GM18907 (cell line): ENCODE measurements around the gene CIAO3.
A peak's percentile ranks its signal among the peaks of the same experiment; 100 is the strongest.
"Not testable (repeated sequence)": the region's sequence is repeated elsewhere in the genome, so short reads cannot be mapped to it uniquely, and the experiment has no call there.

Experiments used
- ATAC-seq: cut with Tn5 transposase; IDR thresholded peaks from one replicate; pipeline ENCODE4 v1.9.1; 2021; ENCODE audit warnings: mild to moderate bottlenecking, moderate library complexity; ENCODE audit not compliant: unreplicated experiment

CIAO3 gene

GRCh38 chr16:760545-761343 lies 19.9 kb upstream of the CIAO3 start, which contains the start of gene MSLN:
MSLN (plus strand) TSS chr16:760734; CDS start chr16:762681, 1,947 bp downstream.
- ATAC-seq: no peak

- ATAC-seq: no peak
These were observed 19.3 kb upstream of the CIAO3 start for GRCh38 chr16:760065-760464.

DNA sequence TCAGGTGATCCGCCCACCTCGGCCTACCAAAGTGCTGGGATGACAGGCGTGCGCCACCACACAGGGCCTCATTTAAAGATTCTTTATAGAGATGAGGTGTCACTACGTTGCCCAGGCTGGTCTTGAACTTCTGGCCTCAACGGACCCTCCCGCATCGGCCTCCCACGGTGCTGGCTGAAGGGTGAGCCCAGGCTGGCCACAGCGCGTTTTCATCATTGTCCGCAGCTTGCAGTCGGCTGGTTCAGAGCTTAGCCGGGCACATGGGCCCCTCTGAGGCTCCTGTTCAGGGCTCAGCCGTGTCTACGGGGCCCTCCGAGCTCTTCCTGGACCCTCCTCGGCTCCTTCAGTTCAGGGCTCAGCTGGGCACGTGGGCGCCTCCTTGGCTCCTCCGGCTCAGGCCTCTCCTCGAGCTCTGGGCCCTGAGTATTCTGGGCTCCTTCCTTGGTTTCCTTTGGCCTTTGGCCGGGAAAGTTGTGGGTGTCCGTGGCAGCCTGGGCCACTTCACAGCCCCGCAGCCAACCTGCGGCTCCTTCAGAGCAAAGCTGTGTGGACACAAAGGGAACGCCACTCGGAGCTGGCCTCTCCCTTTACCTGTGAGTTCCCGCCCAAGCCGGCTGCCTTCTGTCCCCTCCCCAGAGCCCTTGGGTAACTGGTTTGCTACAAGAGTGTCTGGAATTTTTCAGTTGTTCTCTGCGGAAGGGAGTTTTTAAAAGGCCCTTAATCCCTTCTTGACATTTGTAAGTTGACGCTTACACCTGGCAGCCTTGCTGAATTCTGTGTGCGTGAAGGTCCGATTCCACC lies 18.5 kb upstream of the CIAO3 start:
- ATAC-seq: no peak

- no peak for ATAC-seq
These were observed 15.6 kb upstream of the CIAO3 start for GRCh38 chr16:756428-756827.

GRCh38 chr16:754656-755055 lies 13.9 kb upstream of the CIAO3 start:
- ATAC-seq: no peak

- ATAC-seq: not testable (repeated sequence)
These were observed 13.4 kb upstream of the CIAO3 start for GRCh38 chr16:754121-754607.

DNA sequence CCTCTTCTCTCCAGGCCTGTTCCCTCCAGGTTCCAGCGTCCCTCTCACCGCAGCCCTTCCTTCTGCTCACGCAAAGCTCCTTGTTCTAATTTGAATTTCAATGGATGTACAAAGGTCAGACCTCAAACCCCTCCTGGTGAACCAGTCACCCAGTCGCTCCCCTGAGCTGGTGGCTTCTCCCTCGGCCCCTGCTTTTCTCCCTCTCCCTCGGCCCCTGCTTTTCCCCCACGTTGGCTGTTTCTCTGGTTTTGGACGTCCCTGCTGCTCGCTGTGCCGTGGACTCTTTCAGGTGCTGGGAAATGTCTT lies 11.2 kb upstream of the CIAO3 start:
- no peak for ATAC-seq

DNA sequence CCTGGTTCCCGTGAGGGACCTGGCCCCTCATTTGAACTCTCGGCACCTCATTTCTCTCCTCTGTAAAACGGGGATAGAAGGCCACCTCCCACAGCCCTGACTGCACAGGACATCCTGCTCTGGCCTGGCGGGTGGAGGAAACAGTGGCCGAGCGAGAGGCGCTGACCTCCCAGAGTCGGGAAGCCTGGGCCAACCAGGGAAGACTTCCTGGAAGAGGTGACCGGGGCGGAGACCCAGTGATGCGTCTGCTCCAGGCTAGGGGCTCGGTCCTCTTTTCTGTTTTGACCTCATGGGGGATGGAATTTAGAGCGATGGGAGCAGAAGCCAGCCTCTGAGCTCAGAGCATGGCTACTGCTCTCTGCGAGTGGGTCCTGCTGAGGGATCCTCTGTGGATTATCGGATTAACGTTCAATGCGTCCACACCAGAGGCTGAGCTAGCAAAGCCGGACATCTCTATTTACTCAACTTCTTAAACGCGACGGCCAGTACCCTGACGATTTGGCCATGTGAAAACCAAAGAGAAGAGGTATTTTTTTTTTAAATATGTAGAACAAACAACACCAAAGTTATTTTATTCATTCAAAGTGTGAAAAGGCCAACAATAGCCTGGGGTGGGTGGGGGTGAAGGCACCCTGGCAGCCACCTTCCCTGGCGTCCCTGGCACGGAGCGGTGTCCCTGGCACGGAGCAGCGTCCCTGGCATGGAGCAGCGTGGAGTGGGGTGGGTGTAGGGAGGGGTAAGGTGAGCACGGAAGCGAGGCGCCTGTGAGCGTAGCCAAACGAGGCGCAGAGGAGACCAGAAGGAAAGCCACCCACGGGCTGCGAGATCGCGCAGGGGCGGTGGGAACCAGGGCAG lies 10.6 kb upstream of the CIAO3 start:
- ATAC-seq: no peak

DNA sequence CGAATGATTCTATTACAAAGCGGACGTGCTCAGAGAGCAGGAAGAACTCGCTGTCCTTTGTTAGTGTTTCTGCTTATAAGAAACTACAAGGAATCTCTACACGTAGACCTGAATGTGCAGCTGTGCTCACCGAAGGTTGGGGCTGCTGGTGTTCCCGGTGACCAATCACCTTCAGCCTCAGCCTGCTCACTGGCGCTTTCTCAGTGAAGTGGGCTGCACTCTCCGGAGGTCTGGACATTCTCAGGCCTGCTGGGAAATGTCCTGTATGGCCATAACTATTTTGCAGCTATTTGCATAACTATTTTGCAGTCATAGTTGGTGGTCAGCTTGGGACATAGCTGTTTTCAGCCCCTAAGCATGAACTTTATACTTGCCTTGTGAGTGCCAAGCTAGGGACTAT lies 9.7 kb upstream of the CIAO3 start:
- no peak for ATAC-seq

GRCh38 chr16:749010-749409 lies 8.2 kb upstream of the CIAO3 start:
- no peak for ATAC-seq

- ATAC-seq: no peak
These were observed 7.4 kb upstream of the CIAO3 start for GRCh38 chr16:747978-748746.

DNA sequence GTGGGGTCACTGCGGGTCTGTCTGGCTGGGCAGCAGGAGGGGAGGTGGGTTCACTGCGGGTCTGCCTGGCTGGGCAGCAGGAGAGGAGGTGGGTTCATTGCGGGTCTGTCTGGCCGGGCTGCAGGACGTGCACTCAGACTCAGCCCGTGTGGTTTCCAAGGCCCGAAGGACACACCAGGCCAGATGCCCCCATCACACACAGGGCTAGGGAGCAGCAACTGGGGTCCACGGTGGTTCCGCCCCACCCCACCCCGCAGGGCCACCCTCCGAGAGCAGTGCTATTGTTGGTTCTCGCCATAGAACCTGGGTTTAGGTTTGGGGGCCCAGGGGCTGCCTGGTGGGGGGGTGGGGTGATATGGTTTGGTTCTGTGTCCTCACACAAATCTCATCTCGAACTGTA lies 5.8 kb upstream of the CIAO3 start:
- no peak for ATAC-seq

DNA sequence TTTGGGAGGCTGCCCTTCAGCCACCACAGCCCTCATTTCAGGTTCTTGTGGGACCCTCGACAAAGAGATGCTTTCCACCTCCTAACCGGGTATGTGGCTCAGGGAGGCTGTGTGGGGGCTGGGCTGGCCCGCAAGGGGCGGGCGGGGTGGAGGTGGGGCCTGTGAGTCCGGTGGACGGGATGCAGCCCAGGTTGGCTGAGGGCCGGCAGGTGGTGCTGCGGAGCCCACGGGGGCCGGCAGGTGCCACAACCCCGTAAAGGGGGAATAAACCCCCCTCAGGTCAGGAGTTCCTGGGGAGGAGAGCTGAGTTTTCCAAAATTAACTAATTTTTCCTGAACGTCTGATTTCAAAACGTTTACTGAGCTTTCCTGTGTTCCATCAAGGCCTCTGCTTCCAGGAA lies 4.9 kb upstream of the CIAO3 start:
- no peak for ATAC-seq

DNA sequence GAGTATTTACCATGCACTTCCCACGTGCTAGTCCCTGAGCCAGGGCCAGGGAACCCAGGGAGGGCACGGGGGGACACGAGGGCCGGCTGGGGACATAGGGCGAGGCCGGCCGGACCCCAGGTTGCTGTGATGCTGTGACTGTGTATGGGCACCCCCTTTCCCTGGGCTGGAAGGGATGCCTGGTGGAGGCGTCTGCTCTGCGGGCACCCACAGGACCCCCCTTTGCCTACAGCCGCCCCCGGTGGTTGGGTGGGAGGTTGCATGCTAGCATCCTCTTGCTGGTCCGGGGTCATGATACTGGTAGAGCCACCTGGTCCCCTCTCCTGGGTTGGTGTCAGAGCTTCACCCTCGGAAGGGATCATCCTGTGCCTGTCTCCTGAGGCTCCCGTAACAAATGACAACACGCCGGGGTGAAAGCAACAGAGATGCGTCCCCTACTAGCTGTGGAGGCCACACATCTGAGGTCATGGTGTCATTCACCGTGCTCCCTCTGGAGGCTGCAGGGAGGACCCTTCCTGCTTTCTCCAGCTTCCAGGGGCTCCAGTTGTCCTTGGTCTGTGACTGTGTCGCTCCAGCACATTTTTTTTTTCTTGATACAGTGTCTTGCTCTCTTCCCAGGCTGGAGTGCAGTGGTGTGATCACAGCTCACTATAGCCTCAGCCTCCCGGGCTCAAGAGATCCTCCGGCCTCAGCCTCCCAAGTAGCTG lies 3.1 kb upstream of the CIAO3 start:
- no peak for ATAC-seq

DNA sequence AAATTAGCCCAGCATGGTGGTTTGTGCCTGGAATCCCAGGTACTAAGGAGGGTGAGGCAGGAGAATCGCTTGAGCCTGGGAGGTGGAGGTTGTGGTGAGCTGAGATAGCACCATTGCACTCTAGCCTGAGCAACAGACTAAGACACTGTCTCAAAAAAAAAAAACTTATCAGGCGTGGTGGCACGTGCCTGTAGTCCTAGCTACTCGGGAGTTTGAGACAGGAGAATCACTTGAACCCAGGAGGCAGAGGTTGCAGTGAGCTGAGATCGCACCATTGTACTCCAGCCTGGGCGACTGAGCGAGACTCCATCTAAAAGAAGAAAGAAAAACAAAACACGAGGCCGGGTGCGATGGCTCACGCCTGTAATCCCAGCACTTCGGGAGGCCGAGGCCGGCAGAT lies 2.1 kb upstream of the CIAO3 start:
- ATAC-seq: not testable (repeated sequence)

GRCh38 chr16:741986-742629 lies 1.3 kb upstream of the CIAO3 start:
- ATAC-seq: no peak

- peak; percentile 20 for ATAC-seq
These were observed 386 bp downstream of the CIAO3 start for GRCh38 chr16:740459-740763.

- no peak for ATAC-seq
These were observed 988 bp downstream of the CIAO3 start for GRCh38 chr16:739560-740458.
